ENCODE measurements around the gene UGCG. TPM values are rescaled to one million over a fixed set of nuclear protein-coding genes. Genes with fewer than 3 reads are reported as not detected.

The UGCG gene
- total RNA-seq, 4 donors from 2014 or later: 25.0 to 203 (median 59.7) TPM

GRCh38 chr9:111961009-111961408 is 64.4 kb downstream of the UGCG start:
- DNase-seq (ENCODE audit: low spot score) (no peak), ATAC-seq (ENCODE audit: low FRiP score) (no peak)
- TF ChIP-seq, protein P1, sequence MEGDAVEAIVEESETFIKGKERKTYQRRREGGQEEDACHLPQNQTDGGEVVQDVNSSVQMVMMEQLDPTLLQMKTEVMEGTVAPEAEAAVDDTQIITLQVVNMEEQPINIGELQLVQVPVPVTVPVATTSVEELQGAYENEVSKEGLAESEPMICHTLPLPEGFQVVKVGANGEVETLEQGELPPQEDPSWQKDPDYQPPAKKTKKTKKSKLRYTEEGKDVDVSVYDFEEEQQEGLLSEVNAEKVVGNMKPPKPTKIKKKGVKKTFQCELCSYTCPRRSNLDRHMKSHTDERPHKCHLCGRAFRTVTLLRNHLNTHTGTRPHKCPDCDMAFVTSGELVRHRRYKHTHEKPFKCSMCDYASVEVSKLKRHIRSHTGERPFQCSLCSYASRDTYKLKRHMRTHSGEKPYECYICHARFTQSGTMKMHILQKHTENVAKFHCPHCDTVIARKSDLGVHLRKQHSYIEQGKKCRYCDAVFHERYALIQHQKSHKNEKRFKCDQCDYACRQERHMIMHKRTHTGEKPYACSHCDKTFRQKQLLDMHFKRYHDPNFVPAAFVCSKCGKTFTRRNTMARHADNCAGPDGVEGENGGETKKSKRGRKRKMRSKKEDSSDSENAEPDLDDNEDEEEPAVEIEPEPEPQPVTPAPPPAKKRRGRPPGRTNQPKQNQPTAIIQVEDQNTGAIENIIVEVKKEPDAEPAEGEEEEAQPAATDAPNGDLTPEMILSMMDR (IDR thresholded peaks at IDR 0.05): no peak

- no peak for ATAC-seq (ENCODE audit: low FRiP score)
- TF ChIP-seq, protein P1 (IDR thresholded peaks at IDR 0.05): no peak
- no peak for DNase-seq (ENCODE audit: low spot score)
Measured at GRCh38 chr9:111961575-111961974, 65.0 kb downstream of the UGCG start.

- DNase-seq (ENCODE audit: low spot score) (no peak), ATAC-seq (ENCODE audit: low FRiP score) (no peak)
- TF ChIP-seq, protein P1 (IDR thresholded peaks at IDR 0.05): no peak
Measured at GRCh38 chr9:111962021-111962420, 65.4 kb downstream of the UGCG start.

GRCh38 chr9:111963995-111964394 is 67.4 kb downstream of the UGCG start:
- TF ChIP-seq, protein P1 (IDR thresholded peaks at IDR 0.05): no peak
- no peak for ATAC-seq (ENCODE audit: low FRiP score)

GRCh38 chr9:111965566-111966019 is 69.0 kb downstream of the UGCG start:
- ATAC-seq (ENCODE audit: low FRiP score) (no peak), DNase-seq (ENCODE audit: low spot score) (no peak)
- TF ChIP-seq, protein P1 (IDR thresholded peaks at IDR 0.05): no peak

More at GRCh38 chr9:111963995-111964394, 67.4 kb downstream of the UGCG start:
- DNase-seq (ENCODE audit: low spot score): no peak

DNA sequence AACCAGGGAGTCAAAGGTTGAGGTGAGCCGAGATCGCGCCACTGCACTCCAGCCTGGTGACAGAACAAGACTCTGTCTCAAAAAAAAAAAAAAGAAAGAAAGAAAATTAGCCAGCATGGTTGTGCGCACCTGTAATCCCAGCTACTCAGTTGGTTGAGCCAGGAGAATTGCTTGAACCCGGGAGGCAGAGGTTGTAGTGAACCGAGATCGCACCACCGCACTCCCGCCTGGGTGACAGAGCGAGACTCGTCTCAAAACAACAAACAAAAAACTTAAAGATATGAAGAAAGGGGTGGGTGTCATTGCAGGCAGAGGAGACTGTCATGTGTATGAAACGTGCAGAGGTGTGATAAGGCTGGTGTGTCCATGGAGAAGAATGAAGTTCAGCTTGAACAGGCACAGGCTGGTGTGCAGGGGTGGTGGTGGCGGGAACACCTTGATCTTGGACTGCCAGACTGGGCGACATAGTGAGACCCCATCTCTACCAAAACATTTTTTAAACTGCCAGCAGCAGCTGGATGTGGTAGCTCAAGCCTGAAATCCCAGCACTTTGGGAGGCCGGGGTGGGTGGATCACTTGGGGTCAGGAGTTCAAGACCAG is 69.6 kb downstream of the UGCG start:
- no peak for DNase-seq (ENCODE audit: low spot score)
- TF ChIP-seq, protein P1 (IDR thresholded peaks at IDR 0.05): no peak
- no peak for ATAC-seq (ENCODE audit: low FRiP score)

GRCh38 chr9:111966861-111967291 is 70.3 kb downstream of the UGCG start:
- DNase-seq (ENCODE audit: low spot score) (no peak), ATAC-seq (ENCODE audit: low FRiP score) (no peak)
- TF ChIP-seq, protein P1 (IDR thresholded peaks at IDR 0.05): no peak
